Hematopoietic multipotent progenitor cell treated with erythropoietin and hydrocortisone succinate and interleukin-3 and kit ligand, for 15 days (in vitro differentiated cells): ENCODE results near the gene ZBTB7C.

Experiments
- DNase-seq: peaks from one replicate; pipeline ENCODE4 v3.0.0-alpha.2; 2015; ENCODE audit warnings: low spot score

Gene ZBTB7C

DNA sequence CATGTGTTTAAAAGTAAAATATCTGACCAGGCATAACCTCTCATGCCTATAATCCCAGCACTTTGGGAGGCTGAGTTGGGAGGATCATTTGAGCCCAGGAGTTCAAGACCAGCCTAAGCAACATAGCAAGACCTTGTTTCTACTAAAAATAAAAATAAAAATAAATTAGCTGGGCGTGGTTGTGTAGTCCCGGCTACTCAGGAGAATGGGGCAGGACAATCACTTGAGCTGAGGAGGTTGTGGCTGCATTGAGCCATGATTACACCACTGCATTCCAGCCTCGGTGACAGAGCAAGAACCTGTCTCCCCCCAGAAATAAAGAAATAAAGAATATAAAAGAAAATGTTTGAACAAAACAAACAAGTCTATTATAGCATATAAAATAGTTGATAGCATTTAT, 158.3 kb downstream of the ZBTB7C start:
- DNase-seq: no peak

DNA sequence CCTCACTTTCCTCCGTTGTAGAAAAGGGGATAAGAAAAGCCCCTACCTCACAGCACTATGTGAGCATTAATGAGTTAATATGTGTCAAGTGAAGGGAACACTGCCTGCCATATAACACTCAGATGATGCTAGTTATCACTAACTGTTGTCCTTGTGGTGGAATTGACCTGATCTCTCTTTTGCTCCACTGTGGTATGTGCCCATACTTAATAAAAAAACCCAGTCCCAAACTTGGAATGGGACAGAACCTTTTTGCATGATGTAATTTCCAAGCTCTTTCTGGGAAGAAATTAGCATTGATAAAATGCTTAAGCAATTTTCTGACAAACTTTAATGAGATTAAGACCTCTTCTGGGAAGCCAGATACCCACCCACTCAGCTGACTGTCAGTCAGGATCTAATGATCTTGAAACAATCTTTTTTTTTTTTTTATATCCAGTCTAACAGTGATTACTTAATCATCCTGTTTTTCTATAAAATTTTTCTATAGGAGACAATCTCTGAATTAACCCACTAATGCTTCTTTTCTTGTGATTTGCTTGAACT, 158.7 kb downstream of the ZBTB7C start:
- DNase-seq: no peak

GRCh38 chr18:48249854-48250253, 159.3 kb downstream of the ZBTB7C start:
- DNase-seq: no peak

- DNase-seq: no peak
Observed at GRCh38 chr18:48244530-48244929, 164.7 kb downstream of the ZBTB7C start.

DNA sequence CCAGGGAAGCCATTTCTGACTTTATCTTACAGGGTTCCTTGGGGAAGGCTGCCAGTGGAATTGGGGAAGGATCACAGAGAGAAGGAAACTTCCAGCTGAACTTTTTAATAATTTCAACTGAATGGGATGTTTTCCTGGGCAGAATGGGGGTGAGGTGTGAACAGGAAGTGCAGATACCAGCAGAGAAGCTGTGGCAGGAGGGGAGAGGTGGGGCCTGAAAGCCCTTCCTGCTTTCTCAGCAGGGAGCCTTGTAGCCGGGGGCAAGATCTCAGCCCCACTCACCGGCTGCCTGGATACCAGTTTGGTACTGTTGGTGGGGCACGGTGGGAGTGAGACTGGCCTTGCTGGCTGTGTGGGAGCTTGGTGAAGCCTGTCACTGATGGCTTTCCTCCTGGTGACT, 170.5 kb downstream of the ZBTB7C start:
- no peak for DNase-seq

DNA sequence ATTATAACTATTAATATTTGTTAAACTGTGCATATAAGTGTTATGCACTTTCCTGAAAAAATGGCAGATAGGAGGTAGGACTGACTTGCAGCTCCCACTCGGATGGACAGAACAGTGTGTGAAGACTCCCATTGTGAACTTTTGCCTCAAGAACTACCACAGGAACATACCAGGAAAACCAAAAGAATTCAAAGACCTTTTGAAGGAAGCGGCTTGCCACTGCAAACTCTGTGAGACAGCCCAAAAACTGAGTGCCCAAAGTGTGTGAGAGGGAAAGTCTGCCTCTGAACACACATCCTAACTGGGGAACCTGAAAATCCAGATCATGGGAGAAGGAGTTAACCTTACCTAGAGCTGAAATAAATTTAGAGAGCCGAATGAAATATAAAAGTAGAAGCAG, 171.0 kb downstream of the ZBTB7C start:
- DNase-seq: no peak

- DNase-seq: no peak
Observed at GRCh38 chr18:48236822-48237221, 172.4 kb downstream of the ZBTB7C start.

- DNase-seq: no peak
Observed at GRCh38 chr18:48230467-48231113, 178.6 kb downstream of the ZBTB7C start.

DNA sequence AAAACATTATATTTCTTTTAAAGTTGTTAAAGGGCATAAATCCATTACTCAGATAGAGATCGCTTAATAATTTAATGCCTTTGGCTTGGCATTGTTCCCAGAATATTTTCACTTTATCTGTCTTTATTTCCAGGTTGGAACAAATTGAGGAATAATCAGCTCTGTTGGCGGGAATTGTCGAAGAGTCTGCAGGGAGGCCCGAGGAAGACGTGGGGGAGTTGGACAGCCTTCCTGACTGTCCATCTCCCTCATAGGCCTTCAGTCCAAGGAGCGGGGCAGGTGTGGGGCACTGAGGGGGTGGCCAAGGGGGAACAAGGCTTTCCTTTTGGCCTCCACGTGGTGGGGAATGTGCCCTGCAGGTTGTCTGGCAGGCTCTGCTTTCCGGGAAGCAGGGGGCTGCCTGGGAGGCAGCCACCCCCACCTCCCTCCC, 179.6 kb downstream of the ZBTB7C start:
- DNase-seq: no peak

- DNase-seq: no peak
Observed at GRCh38 chr18:48228841-48229240, 180.3 kb downstream of the ZBTB7C start.

DNA sequence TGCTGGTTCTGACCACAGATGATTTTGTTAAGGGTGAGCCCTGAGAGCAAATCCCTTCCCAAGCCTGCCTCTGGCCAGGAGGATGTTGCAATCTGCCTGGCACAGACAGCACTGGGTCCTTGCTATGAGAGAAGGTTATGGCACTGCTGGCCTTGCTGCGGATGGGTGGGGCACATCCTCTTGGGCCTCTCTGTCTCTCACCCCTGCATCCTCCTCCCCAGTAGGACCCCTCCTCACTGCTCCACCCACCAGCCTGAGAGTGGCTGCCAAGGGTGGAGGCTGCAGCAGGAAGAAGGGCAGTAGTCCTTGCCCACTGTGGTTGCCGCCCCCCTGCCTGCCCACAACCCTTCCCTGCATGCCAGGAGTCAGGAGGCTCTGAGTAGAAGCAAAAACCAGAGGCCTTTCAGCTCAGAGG, 180.9 kb downstream of the ZBTB7C start:
- no peak for DNase-seq

DNA sequence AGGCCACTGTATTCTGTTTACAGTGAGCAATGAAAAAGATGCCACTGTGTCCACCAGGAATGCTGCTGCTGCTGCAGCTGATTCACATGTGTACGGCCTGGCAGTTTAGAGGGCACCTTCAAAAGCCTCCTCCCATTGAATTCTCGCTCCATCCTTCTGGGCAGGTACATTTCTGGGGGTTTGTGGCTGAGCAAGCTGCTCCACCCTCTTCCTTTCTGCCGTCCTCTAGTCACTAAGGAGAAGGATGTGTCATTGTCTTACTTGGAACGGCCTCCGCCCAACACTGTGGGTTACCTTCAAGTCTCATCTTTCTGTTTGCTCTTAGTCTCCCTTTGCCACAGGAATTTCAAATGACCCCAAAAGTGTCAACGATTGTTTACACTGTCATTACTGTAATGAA, 182.0 kb downstream of the ZBTB7C start:
- no peak for DNase-seq

DNA sequence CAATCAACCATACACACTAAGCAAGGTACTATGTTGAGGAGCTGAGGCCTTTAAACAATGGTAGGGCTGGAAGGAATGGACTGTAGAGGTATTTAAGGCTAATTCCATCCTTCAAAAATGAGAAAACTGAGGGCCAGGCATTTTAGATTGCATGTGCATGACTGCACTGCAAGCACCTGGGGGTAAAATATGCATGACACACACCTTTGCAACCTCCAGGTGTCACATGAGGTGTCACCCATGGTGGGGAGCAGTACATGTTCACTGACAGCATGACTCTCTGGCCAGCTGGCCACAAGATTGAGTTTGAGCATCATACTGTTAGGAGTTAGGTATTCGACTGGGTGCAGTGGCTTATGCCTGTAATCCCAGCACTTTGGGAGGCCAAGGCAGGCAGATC, 182.8 kb downstream of the ZBTB7C start:
- DNase-seq: no peak

GRCh38 chr18:48222118-48222517, 187.1 kb downstream of the ZBTB7C start:
- peak; percentile 19 for DNase-seq

DNA sequence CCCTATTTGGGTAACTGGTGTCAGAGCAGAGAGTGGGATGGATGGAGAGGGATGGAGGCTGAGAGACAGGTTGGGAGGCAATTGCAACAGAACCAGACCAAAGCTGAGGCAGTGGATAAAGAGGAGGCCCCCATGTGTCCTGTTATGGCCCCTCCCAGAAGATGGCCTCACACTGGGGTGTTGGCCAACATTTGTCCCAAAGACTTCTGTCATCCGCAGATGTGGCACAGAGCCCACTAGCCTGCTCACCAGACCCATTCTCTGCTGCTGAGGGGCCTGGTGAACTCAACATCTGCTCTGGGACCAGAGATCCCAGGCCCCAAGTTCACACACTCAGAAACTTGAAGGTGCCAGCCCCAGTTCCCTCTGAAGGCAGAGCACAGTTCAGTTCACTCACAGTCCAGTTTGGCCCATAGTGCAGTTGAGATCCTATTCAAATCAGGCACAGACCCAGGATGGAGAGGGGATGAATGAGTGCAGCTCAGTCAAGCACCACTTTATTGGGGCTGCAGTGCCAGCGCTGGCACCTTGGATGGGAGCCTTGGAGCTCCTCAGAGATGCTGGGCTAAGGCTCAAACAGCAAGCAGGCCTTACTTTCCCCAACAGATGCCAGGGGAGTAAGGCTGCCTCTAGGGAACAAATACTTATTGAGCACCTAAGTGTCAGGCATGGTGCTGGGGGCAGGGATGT, 189.2 kb downstream of the ZBTB7C start:
- no peak for DNase-seq

DNA sequence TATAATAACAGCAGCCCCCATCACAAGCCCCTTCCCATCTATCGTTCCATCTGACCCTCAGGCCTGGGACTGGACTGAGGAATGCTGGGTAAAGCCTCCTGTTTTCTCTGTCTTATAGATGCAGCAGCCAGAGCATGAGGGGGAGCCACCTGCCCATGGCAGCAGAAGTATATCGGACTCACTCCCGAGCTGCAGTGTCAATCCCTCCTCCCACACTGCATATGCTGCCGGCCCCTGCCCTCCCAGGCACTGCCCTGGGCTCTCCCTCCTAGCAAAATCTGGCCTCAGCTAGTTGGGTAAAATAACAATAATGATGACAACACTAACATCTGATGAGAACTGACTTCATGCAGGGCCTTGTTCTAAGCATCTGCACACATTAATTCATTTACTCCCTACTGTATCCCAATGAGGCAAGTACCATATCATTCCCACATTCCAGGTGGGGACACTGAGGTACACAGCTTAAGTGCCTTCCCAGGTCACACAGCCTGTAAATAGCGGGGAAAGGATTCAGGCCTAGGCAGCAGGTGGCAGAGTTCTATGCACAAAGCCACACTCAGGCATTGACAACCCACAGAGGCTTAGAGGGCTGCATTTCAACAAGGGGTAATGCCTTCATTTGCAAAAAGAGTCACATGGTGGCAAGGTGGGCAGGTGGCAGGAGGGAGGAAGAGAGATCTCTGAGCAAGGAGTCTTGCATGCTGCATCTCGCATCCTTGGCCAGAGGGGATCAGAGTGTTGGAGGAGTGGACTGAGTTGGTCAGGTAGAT, 190.0 kb downstream of the ZBTB7C start:
- DNase-seq: no peak

DNA sequence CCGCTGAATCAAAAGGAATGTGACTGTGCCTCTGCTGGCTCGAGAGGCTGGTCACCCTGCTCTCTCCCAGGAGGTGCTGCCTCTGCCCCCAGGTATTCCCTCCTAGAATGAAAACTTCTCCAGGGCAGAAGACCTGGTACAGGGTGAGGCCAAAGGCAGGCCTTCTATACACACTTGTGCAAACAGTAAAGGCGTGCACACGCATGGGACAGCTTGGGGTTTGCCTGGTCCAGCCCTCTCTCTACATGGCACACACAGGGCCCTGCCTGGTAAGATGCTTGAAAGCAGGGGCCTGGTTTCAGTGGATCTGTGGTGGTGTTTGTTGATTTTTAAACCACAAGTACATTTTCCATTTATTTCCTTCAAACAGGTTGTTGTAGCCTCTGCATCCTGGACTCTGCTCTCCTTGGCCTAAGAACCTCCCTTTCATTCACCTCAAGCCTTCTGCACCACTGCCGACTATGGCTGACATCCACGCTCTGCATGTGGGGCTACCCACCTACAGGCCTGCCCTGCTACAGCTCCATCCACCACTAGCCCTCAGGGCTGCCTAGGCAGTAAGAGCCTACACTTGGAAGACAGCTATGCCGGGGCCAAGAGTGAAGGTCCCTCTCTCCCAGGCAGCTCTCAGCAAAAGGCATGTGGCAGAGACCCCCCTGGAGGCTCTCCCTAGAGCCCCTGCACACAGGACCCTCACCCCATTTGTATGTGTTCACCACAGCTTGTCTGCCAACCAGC, 190.7 kb downstream of the ZBTB7C start:
- no peak for DNase-seq

DNA sequence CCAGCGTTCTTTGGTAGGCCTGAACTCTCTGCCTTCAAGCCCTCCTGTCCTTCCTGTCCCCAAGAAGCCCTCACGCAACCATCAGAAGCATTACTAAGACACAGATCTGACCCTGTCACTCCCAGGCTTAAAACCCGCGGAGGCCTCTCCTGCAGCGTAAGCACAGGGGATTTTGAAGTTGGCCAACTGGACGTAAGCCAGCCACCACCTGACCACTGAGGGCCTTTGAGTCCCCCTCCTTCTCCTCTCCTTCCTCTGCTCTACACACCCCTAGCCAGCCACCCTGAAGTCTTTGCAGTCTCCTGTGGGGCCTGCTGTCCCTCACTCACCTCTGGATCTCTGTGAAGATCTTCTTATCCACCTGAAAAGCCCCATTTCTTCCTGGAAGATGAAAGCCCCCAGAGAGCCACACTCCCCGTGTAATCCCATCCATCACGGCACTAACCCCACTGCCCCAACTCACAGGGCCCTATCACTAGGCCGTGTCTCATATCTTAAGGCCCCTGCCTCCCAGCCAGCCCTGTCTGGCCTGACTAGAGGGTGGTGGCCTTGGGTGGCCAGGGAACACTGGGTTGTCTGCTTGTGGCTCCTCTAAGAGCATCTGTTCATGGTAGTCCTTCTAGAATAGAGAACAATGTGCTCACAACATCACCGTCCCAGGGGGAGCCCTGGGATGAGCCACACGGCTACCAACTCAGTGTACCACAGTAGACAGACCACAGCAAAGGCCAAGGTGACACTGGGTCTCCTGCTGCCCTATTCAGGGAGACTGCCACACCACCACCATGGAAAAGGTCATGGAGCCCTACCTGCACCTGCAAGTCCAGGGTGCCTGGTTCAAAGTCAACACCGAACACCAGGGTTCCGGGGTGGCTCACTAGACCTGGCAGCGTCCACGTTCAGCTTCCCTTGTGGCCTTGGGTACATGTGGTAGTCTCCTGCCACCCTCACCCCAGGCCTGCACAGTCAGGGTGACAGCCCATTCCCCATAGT, 191.6 kb downstream of the ZBTB7C start:
- DNase-seq: no peak

DNA sequence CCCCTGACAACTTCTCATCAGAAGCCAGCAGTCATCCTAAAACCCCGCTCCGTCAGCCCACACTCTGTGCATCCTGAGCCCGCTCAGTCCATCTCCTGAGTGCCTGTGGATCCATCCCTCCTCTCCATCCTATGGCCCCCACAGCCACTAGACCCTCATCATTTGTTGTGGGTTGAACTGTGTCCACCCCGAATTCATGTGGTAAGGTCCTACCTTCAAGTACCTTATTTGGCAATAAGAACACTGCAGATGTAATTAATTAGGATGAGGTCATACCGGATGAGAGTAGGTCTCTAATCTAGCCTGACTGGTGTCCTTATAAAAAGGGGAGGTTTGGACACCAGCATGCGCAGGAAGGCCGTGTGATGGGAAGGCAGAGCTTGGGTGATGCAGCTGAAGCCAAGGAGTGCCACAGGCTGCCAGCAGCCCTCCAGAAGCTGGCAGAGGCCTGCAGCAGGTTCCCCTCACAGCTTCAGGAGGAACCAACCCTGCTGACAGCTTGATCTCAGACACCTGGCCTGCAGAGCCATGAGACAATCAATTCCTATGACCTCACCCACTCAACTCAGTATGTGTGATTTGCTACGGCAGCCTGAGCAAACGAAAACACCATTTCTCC, 192.4 kb downstream of the ZBTB7C start:
- no peak for DNase-seq

DNA sequence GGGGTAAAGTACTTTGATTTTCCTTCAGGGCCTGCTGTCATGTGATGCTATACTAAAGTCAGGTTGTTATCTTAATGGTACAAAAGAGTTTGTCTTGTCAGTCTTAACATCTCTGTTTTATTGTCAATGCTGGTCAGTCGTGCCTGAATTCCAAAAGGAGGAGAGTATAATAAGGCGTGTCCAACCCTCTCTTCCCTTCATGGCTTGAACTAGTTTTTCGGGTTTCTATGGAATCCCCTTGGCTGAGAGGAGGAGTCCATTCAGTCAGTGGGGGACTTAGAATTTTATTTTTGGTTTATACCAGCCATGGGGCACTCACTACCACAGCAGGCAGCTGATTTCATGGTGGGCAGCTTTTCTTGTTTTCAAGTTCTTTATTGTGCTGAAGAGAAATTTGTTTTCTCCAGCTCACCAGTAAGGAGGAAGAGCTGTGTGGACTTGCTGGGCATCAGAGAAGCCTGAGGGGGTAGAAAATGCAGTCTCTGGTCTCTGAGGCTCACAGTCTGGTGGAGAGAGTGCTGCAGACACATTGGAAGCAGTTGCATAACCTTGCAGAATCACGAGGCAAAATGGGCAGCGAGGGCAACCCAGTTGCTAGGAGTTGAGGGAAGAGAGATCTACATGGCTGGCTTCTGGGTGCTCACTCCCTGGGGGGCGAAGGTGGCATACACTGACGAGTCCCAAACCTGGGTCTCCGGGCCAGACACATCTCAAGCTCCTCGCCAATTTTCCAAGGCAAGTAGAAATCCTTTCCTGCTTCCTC, 193.1 kb downstream of the ZBTB7C start:
- no peak for DNase-seq
